ENCODE results near the gene CPAMD8.

GRCh38 chr19:16940626-16941025, 86.0 kb downstream of the CPAMD8 start:
- TF ChIP-seq CTCF (IDR thresholded peaks at IDR 0.05): no peak
- TF ChIP-seq EZH2 (IDR thresholded peaks at IDR 0.05; ENCODE audit: borderline replicate concordance, insufficient read depth, low read depth, low read length, poor library complexity, severe bottlenecking): no peak
